Sigmoid colon (tissue), 7 donors: Measurements from ENCODE around the gene NT5E. TPM values are rescaled to one million over a fixed set of nuclear protein-coding genes. Genes with fewer than 3 reads are reported as not detected.

ENCODE experiments used
- DNase-seq: peaks from one replicate; pipeline ENCODE4 v3.0.0-alpha.2; 2019
- H3K27ac ChIP-seq, 4 donors: fragments of 200-600 bp; sonication (generic); one replicate each; pipeline ENCODE4 v1.5.1; 2016 to 2019; ENCODE audit warnings: mild to moderate bottlenecking in 1 of 4
- H3K27me3 ChIP-seq, 3 donors: fragments of 200-600 bp; sonication (generic); one replicate each; pipeline ENCODE4 v1.5.1; 2019; ENCODE audit warnings: mild to moderate bottlenecking in 1 of 3
- H3K36me3 ChIP-seq, 4 donors: fragments of 200-600 bp; sonication (generic); one replicate each; pipeline ENCODE4 v1.5.1; 2016 to 2019
- H3K4me1 ChIP-seq, 4 donors: fragments of 200-600 bp; sonication (generic); one replicate each; pipeline ENCODE4 v1.5.1; 2017 to 2019
- H3K4me3 ChIP-seq, 4 donors: fragments of 200-600 bp; sonication (generic); one replicate each; pipeline ENCODE4 v1.5.1; 2017 to 2019; ENCODE audit warnings: mild to moderate bottlenecking in 2 of 4, moderate library complexity in 1 of 4
- H3K9me3 ChIP-seq, 4 donors: fragments of 200-600 bp in 3 of 4; sonication (generic) in 3 of 4; one replicate each; pipeline versions ENCODE4 v1.5.1 to v1.6.1; 2013 to 2019
- EP300 ChIP-seq, 4 donors: sonication (generic); formaldehyde crosslinking; IDR thresholded peaks; one replicate each; pipeline ENCODE4 v1.6.1; 2017; ENCODE audit warnings: antibody characterized with exemption in 4 of 4
- POLR2A ChIP-seq, 2 donors: fragments of 450-650 bp; IDR thresholded peaks; one replicate each; pipeline ENCODE4 v1.6.1; 2016; ENCODE audit warnings: antibody characterized with exemption in 2 of 2, mild to moderate bottlenecking in 2 of 2, moderate library complexity in 2 of 2
- POLR2AphosphoS5 ChIP-seq, 4 donors: sonication (generic); formaldehyde crosslinking; IDR thresholded peaks; one replicate each; pipeline ENCODE4 v1.6.1; 2017; ENCODE audit warnings: antibody characterized with exemption in 4 of 4
- WGBS, 2 donors: extraction: QIAGEN DNeasy Blood & Tissue Kit; methylation state at CpG; one replicate each; pipeline ENCODE4 v1.1.7; 2013; 5-methylcytosine and 5-hydroxymethylcytosine counted together
- intact Hi-C: fragments of 100-400 bp; cut with DNase I; formaldehyde crosslinking; loops from one replicate; pipeline ENCODE4 v1.15.1; 2023
- polyA plus RNA-seq, 3 donors: library from polyadenylated mRNA; stranded (reverse); fragments of 200-250 nt; gene quantifications; one replicate each; pipeline ENCODE4 v1.2.3, GENCODE V29; 2013
- total RNA-seq, 4 donors: library from RNA; depleted of rRNA; stranded (reverse); fragments of >200 nt; gene quantifications; one replicate each; pipeline ENCODE4 v1.1.0, GENCODE V29; 2016
- TF ChIP-seq, protein P1 (sequence below), 4 experiments: fragments of 450-650 bp in 3 of 4; fragments of 200-600 bp in 1 of 4; IDR thresholded peaks; one replicate each; pipeline ENCODE4 v1.5.1; 2016 to 2019; ENCODE audit warnings: antibody characterized with exemption in 4 of 4, mild to moderate bottlenecking in 3 of 4, moderate library complexity in 2 of 4
- donor health status: healthy with polysubstance abuse.
- donor health status: Bipolar disorder and iron deficiency.
- donor health status: healthy.

NT5E gene
- total and polyA plus RNA-seq, 7 donors, result 4.6 to 70.3 (median 21.7) TPM

DNA sequence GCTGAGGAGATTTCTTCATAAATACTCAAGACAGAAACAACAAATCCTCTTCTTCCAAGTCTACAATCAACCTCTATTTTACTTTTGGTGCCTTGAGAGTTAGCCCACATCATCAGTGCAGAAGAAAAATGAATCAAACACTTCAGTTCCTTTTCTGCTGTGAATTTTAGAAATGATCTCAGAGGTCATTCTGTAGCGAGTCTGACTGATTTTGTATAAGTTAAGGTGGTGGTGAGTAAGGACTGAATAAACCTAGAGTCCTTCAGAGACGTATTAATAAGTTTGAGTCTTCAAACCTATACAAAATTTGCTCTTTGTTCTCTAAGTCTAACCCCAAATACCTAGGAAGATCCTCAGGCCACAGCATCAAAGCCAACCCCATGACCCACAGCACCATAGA is 33.1 kb upstream of the NT5E start:
- Histone ChIP-seq H3K4me1 (no peaks in the 10 kb centered on the region), H3K4me3 (no peak overlapping the region), H3K27me3 (no peaks in the 10 kb centered on the region), H3K27ac (peak overlapping the region in 2 of 4 donors; percentile 23 to 42), H3K36me3 (no peaks in the 10 kb centered on the region), H3K9me3 (no peaks in the 10 kb centered on the region)
- TF ChIP-seq POLR2A (IDR thresholded peaks at IDR 0.05) (no peak), POLR2AphosphoS5 (IDR thresholded peaks at IDR 0.05) (no peak)
- TF ChIP-seq, protein P1, sequence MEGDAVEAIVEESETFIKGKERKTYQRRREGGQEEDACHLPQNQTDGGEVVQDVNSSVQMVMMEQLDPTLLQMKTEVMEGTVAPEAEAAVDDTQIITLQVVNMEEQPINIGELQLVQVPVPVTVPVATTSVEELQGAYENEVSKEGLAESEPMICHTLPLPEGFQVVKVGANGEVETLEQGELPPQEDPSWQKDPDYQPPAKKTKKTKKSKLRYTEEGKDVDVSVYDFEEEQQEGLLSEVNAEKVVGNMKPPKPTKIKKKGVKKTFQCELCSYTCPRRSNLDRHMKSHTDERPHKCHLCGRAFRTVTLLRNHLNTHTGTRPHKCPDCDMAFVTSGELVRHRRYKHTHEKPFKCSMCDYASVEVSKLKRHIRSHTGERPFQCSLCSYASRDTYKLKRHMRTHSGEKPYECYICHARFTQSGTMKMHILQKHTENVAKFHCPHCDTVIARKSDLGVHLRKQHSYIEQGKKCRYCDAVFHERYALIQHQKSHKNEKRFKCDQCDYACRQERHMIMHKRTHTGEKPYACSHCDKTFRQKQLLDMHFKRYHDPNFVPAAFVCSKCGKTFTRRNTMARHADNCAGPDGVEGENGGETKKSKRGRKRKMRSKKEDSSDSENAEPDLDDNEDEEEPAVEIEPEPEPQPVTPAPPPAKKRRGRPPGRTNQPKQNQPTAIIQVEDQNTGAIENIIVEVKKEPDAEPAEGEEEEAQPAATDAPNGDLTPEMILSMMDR (IDR thresholded peaks at IDR 0.05), result no peak
- WGBS, 2 donors, result 75 to 92% methylated on average over 2 of the region's 2 CpGs
- intact Hi-C loops, result no loop called here
- DNase-seq, result no peak

DNA sequence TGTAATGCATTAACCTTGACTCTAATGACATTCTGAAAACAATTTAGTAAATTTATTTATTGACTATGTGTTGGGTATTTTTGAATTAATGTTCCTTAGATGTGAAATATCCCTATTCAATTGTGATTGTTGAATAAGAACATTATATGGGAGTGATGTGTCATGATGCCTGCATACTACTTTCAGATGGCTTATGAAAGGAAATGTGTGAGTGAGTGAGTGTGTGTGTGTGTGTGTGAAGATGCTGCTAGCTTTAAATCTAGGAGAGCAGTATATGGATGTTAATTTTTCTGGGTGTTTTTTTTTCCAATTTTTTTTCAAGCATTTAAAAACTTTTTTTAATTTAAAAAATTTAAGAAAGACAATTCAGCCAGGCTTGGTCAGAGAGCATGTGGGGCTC is 32.5 kb upstream of the NT5E start:
- H3K4me3 ChIP-seq, result no peak overlapping the region
- DNase-seq, result no peak
- H3K9me3 ChIP-seq, result no peaks in the 10 kb centered on the region
- TF ChIP-seq POLR2A (IDR thresholded peaks at IDR 0.05) (no peak), EP300 (IDR thresholded peaks at IDR 0.05) (no peak), POLR2AphosphoS5 (IDR thresholded peaks at IDR 0.05) (no peak)
- TF ChIP-seq, protein P1 (IDR thresholded peaks at IDR 0.05), result no peak
- H3K27me3 ChIP-seq, result no peaks in the 10 kb centered on the region
- H3K27ac ChIP-seq, result no peak overlapping the region
- H3K36me3 ChIP-seq, result no peaks in the 10 kb centered on the region
- no peaks in the 10 kb centered on the region for H3K4me1 ChIP-seq
- intact Hi-C loops, result no loop called here

DNA sequence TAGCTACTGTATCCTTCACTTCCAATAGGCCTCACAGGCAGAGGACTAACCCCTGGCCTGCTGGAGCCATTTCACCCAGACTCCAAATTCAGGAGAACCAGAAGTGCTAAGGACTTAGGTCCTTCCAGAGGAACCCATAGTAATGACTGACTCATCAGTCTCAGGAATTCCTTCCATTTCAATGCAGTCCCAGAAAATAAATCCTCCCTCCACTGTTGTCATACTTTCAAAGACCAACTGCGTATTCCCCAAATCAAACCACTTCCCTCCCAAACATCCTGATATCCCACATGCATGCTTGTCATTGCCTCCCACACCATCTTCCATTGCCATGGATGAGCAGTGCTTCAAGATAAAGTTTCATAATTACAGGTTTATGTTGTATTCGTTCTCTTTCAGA is 31.8 kb upstream of the NT5E start:
- no peak overlapping the region for H3K4me3 ChIP-seq
- intact Hi-C loops, result no loop called here
- H3K27me3 ChIP-seq, result no peaks in the 10 kb centered on the region
- H3K4me1 ChIP-seq, result no peaks in the 10 kb centered on the region
- DNase-seq, result no peak
- WGBS, 2 donors, result 96 to 98% methylated on average over 2 of the region's 2 CpGs
- TF ChIP-seq POLR2A (IDR thresholded peaks at IDR 0.05), result no peak
- TF ChIP-seq POLR2AphosphoS5 (IDR thresholded peaks at IDR 0.05), result no peak
- no peak for TF ChIP-seq EP300 (IDR thresholded peaks at IDR 0.05)
- TF ChIP-seq, protein P1 (IDR thresholded peaks at IDR 0.05), result no peak
- no peaks in the 10 kb centered on the region for H3K9me3 ChIP-seq
- H3K27ac ChIP-seq, result peak overlapping the region in 1 of 4 donors; percentile 20
- no peaks in the 10 kb centered on the region for H3K36me3 ChIP-seq

DNA sequence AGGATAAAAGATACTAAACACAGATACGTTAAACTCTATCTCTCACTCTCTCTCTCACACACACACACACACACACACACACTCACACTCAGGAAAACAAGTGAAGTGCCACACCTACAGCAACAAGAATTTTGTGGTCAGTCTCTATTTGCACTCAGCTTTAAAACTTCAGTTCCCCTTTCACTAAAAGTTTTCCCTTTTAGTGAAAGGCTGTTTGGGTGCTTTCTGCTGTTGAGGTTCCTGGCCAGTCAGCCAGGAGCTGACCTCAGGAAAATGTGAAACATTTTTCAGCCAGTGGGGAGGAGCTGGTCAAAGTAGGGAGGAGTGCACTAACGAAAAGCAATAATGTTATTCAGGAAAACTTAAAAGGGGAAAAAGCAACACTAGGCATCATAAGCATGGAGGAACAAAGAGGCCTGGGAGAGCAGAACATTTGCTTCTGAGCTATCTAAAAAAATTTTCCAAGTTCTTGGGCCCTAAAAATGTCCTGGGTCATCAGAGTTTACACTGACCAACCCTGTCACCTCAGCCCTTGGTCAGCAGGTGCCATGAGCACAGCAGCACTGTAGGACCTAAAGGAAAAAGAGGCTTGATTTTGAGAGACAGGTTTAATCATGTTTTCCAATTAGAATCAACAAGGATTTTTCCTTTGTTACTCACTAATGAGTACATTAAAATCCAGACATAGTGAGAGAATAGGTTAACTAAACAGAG is 30.7 kb upstream of the NT5E start:
- Histone ChIP-seq H3K4me3 (no peak overlapping the region), H3K9me3 (no peaks in the 10 kb centered on the region), H3K27me3 (no peaks in the 10 kb centered on the region), H3K27ac (peak overlapping the region in 2 of 4 donors; percentile 43 to 54), H3K36me3 (no peaks in the 10 kb centered on the region), H3K4me1 (no peaks in the 10 kb centered on the region)
- WGBS, 2 donors, result 12 to 26% methylated on average over 2 of the region's 2 CpGs
- TF ChIP-seq EP300 (IDR thresholded peaks at IDR 0.05) (no peak), POLR2A (IDR thresholded peaks at IDR 0.05) (no peak), POLR2AphosphoS5 (IDR thresholded peaks at IDR 0.05) (no peak)
- TF ChIP-seq, protein P1 (IDR thresholded peaks at IDR 0.05), result no peak
- intact Hi-C loops, result no loop called here
- DNase-seq, result no peak

DNA sequence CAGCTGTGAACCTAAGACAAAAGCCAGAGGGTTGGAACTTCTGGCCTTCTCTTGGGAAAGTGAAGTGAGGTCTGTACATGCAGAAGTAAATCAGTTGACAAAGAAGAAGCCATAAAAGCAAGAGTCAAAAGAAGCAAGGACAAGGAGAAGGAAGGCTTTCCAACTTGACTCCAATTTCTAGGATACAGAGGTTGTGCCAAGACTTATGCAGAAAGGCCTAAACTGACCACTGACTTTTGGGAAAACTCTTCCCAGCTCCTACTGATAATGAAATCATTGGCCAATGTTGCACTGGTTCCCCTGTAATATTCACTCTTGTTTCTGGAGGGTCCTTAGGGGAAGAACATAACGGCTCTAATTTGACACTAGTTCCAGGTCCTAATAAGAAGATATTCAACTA is 29.3 kb upstream of the NT5E start:
- H3K4me1 ChIP-seq, result no peaks in the 10 kb centered on the region
- intact Hi-C loops, result no loop called here
- TF ChIP-seq, protein P1 (IDR thresholded peaks at IDR 0.05), result no peak
- no peak for TF ChIP-seq POLR2AphosphoS5 (IDR thresholded peaks at IDR 0.05)
- no peaks in the 10 kb centered on the region for H3K36me3 ChIP-seq
- H3K27me3 ChIP-seq, result no peaks in the 10 kb centered on the region
- DNase-seq, result no peak
- no peak overlapping the region for H3K27ac ChIP-seq
- no peak overlapping the region for H3K4me3 ChIP-seq
- WGBS, 2 donors, result 98 to 100% methylated on average over 1 of the region's 1 CpG
- peaks cover 0 to 4% (median 0%) of the 10 kb centered on the region in 4 donors for H3K9me3 ChIP-seq
